ENCODE measurements around the gene RPE.

The RPE gene

DNA sequence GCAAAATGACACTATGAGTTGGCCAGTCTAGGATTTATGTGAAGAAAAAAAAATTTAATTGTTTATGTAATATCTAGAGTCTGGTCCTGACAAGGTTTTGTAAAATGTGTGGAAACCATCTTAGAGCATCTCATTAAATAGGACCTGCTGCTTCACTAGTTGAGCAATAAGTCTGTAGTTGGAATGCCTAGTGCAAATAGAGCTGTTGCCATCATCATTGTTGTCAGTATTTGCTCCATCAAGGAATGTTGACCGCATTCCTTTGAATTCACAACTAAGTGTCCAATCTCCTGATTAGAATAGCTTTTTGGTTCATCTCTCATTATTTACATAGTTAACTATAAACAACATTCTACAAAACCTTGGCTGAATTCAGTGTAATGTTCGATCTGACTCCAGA is 32.2 kb upstream of the RPE start:
- TF ChIP-seq, protein P1, sequence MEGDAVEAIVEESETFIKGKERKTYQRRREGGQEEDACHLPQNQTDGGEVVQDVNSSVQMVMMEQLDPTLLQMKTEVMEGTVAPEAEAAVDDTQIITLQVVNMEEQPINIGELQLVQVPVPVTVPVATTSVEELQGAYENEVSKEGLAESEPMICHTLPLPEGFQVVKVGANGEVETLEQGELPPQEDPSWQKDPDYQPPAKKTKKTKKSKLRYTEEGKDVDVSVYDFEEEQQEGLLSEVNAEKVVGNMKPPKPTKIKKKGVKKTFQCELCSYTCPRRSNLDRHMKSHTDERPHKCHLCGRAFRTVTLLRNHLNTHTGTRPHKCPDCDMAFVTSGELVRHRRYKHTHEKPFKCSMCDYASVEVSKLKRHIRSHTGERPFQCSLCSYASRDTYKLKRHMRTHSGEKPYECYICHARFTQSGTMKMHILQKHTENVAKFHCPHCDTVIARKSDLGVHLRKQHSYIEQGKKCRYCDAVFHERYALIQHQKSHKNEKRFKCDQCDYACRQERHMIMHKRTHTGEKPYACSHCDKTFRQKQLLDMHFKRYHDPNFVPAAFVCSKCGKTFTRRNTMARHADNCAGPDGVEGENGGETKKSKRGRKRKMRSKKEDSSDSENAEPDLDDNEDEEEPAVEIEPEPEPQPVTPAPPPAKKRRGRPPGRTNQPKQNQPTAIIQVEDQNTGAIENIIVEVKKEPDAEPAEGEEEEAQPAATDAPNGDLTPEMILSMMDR (IDR thresholded peaks at IDR 0.05): no peak

DNA sequence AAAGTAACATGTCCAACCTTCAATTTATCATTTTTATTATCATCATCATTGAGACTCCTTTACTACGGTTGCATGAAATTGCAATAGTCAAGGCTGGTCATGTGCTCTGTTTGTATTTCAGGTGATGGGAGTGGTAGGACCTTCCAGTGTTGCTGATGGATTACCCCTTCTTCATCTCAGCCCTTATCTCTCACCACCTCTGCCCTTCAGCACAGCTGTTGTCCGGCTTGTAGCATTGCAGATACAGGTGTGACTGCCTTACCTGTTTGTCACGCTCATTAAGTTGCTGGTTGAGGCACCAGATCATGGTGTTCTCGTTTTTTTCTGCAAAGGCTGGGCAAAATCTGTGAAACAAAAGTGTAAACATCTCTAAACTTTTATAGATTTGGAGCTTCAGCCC is 31.7 kb upstream of the RPE start:
- TF ChIP-seq, protein P1 (IDR thresholded peaks at IDR 0.05): no peak

DNA sequence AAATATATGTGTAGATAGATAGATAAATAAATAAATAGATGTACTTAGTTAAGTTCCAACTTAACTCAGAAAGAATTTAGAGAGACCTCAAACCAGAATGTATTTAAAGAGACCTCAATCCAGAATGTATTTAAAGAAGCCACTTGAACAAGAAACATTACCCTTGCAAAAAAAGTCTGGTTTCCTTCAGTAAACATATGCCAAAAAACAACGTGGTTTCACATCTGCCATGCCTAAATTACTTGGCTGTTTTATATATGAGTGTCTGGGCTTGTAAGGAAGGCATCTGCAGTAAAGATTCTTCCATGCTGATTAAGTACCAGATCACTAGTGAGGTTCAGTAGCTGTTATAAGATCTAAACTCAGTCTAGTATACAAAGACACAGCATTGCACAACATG is 29.1 kb upstream of the RPE start:
- TF ChIP-seq, protein P1 (IDR thresholded peaks at IDR 0.05): no peak

DNA sequence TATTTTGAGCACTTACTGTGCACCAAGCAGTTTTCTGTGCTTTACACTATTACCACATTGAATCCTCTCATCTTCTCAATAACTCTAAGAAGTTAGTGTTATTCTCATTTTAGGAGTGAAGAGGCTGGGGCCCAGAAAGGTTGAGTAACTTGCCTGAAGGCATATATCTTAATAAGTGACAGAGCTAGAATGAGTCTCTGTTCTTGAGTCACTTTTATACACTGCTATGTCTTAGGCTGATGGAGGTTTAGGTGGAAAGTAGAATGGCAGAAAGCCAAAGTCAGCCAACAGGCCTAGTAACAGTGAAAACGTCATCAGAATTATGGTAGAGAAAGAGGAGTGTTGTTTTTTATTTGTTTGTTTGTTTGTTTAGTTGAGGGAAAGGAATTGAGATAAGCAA is 27.9 kb upstream of the RPE start:
- TF ChIP-seq, protein P1 (IDR thresholded peaks at IDR 0.05): no peak

DNA sequence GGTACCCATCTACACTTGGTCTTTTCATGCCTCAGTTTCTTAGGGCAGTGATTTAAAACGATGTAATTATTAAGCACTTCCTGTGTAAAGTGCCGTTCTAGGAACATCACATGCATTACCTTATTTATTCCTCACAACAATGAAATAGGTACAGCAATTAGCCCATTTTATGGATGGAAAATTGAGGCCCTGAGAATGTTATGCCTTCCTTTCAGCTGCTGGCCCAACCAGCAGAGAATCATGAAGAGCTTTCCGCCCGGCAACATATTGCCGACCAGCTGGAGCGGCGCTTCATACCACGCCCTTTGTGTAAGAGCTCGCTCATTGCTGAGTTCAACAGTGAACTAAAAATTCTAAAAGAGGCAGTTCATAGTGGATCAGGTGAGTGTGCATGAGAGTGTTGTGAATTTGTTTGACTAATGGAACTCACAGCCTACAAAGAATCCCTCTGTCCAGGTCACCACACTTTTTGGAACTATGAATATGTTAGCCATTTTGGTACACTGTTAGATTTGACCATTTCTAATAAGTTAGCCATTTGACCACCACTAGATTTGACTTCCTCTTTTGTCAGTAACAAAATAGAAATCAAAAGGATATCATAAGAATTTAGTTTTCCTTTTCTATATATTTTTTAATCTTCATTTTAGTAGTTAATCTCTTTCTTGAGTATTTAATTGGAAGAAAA is 25.6 kb upstream of the RPE start:
- TF ChIP-seq, protein P1 (IDR thresholded peaks at IDR 0.05): no peak

DNA sequence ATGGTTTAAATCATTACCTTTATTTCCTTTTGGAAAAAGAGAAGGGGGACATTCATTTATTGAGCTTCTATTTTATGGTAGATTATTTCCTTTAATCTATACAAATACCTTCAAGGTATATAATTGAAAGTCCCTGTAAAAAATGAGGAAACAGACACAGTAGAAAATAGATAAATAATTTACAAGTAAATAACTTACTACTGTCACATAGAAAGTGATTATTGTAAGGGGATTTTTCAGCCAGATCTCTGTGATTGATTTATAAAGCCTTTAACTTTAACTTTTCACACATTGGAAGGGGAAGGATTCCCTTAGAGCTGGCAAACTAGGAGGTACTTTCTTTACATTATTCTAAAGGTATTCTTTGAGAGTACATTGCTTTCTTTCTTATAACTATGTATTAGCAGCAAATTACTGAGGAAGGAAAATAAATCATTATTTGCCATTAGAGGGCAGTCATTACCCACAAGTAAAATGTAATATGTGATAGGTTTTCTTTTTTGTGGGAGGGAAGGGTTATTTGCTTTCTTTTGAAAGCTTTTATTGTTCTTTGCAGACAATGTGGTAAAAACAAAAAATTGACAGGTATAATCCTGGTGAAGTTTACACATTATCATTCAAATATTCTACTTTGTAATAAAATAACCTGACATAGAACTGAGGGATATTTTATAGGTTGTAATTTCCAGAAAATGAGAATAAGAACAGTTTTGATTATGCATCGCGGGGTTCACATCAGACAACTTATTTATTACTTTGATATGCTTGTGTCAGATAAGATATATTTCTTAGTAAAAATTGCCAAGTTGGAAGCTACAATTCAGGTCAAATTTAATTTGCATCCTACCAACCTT is 24.8 kb upstream of the RPE start:
- TF ChIP-seq, protein P1 (IDR thresholded peaks at IDR 0.05): peak; percentile 54

DNA sequence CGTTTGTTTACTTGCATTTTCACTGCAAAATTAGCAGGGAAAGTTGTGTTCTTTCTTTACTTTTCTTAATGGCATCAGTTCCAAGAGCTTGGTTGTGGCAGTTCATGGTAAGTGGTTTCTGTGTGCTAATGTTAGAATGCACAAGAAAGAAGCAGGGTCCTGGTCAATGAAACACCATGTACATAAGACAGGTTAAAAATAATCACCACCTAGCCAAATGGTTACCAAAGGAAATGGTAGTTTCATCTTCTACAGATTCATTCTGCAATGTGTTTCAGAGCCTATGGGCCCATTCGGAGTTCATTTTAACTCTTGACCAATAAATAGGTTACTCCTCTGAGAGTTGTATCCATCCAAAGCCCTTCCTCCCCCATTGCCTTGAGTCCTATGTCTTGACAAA is 18.1 kb upstream of the RPE start:
- TF ChIP-seq, protein P1 (IDR thresholded peaks at IDR 0.05): no peak

Data from LNCAP (cell line).